Endothelial cell of umbilical vein (primary cell): Measurements from ENCODE around the gene UBE2H. TPM values are rescaled to one million over a fixed set of nuclear protein-coding genes. Genes with fewer than 3 reads are reported as not detected.

Experiments used
- BruUV-seq: library from RNA; stranded (reverse); fragments of 400-500 nt; replicated peaks from 2 replicates; lab custom pipeline; 2021; lab: Mats Ljungman, UMichigan
- CTCF ChIA-PET: fragments of 300-600, 350-600 bp; sonication (Branson Sonifier 250); formaldehyde crosslinking; loops from one replicate; lab custom pipeline; 2021; ENCODE audit warnings: antibody characterized with exemption, inconsistent platforms; lab: Charles Lee
- POLR2A ChIA-PET: fragments of 300-600, 350-600 bp; sonication (Branson Sonifier 250); formaldehyde crosslinking; loops from one replicate; lab custom pipeline; 2021; ENCODE audit warnings: antibody characterized with exemption, inconsistent platforms; lab: Charles Lee
- DNase-seq: peaks from one replicate; pipeline ENCODE4 v3.0.0-alpha.2; 2011; ENCODE audit warnings: low read depth, low spot score
- FAIRE-seq: peaks from 2 replicates; lab custom pipeline; 2011; peaks lifted over from hg19 to GRCh38; lab: Jason Lieb, UNC
- H2AFZ ChIP-seq: 2 replicates; pipeline ENCODE4 v1.6.0; 2012; ENCODE audit warnings: low read depth, low read length, control low read depth, inconsistent platforms
- H3K27ac ChIP-seq: 2 replicates; pipeline ENCODE4 v1.5.1; 2011; ENCODE audit warnings: low read depth, mild to moderate bottlenecking, control low read depth, low read length, moderate library complexity; ENCODE audit not compliant: insufficient read depth
- H3K27me3 ChIP-seq, 2 experiments: 2 replicates each; pipeline versions ENCODE4 v1.6.0 to v1.6.1; 2011; ENCODE audit warnings: low read length in 2 of 2, mixed read lengths in 1 of 2; ENCODE audit not compliant: control insufficient read depth in 2 of 2, insufficient read depth in 2 of 2
- H3K36me3 ChIP-seq, 2 experiments: 2 replicates in 1 of 2; 3 replicates in 1 of 2; pipeline ENCODE4 v1.5.1; 2011; ENCODE audit warnings: low read length in 2 of 2, mild to moderate bottlenecking in 1 of 2, moderate library complexity in 1 of 2; ENCODE audit not compliant: control insufficient read depth in 2 of 2, insufficient read depth in 2 of 2; ENCODE audit errors: extremely low read depth in 1 of 2
- H3K4me1 ChIP-seq: 3 replicates; pipeline ENCODE4 v1.5.1; 2011; ENCODE audit warnings: mild to moderate bottlenecking, low read length; ENCODE audit not compliant: control insufficient read depth, insufficient read depth; ENCODE audit errors: extremely low read depth
- H3K4me2 ChIP-seq: 2 replicates; pipeline ENCODE4 v1.6.1; 2011; ENCODE audit warnings: low read length, control low read depth, mixed read lengths; ENCODE audit not compliant: insufficient read depth
- H3K4me3 ChIP-seq, 3 experiments: fragments of 200-600 bp in 1 of 3; sonication (generic), shearing (Covaris generic) in 1 of 3; replicated peaks in 1 of 3; 2 replicates each; pipeline ENCODE4 v1.5.1; 2011 to 2016; ENCODE audit warnings: control low read depth in 3 of 3, low read length in 3 of 3, mild to moderate bottlenecking in 2 of 3, inconsistent platforms in 1 of 3, low read depth in 1 of 3, moderate library complexity in 1 of 3; ENCODE audit not compliant: insufficient read depth in 1 of 3
- H3K79me2 ChIP-seq: 2 replicates; pipeline ENCODE4 v1.6.0; 2012; ENCODE audit warnings: low read length, inconsistent platforms; ENCODE audit not compliant: control insufficient read depth, insufficient read depth
- H3K9ac ChIP-seq: replicated peaks from 2 replicates; pipeline ENCODE3; 2011; ENCODE audit warnings: low read length, control low read depth; ENCODE audit not compliant: insufficient read depth; ENCODE audit errors: extremely low read depth
- H3K9me1 ChIP-seq: replicated peaks from 3 replicates; pipeline ENCODE4 v1.6.0; 2011; ENCODE audit warnings: mild to moderate bottlenecking, low read length; ENCODE audit not compliant: control insufficient read depth, insufficient read depth; ENCODE audit errors: extremely low read depth
- H3K9me3 ChIP-seq: replicated peaks from 2 replicates; pipeline ENCODE4 v1.5.1; 2012; ENCODE audit warnings: low read length, inconsistent platforms; ENCODE audit not compliant: control insufficient read depth, insufficient read depth
- H4K20me1 ChIP-seq: replicated peaks from 2 replicates; pipeline ENCODE3; 2011; ENCODE audit warnings: mild to moderate bottlenecking, low read length; ENCODE audit not compliant: control insufficient read depth, insufficient read depth; ENCODE audit errors: extremely low read depth
- CTCF ChIP-seq, 2 donors: IDR thresholded peaks; 1 replicate in 1 of 2; 2 replicates in 1 of 2; pipeline ENCODE4 v1.5.1; 2011; ENCODE audit warnings: low read length in 2 of 2, mild to moderate bottlenecking in 2 of 2, moderate library complexity in 2 of 2, control low read depth in 1 of 2, inconsistent platforms in 1 of 2, low read depth in 1 of 2; ENCODE audit not compliant: insufficient read depth in 1 of 2; ENCODE audit errors: extremely low read depth in 1 of 2
- EZH2 ChIP-seq: IDR thresholded peaks from 2 replicates; pipeline ENCODE4 v1.6.1; 2012; ENCODE audit warnings: borderline replicate concordance, low read depth, mild to moderate bottlenecking, moderate library complexity, low read length, inconsistent platforms; ENCODE audit not compliant: severe bottlenecking
- FOS ChIP-seq: IDR thresholded peaks from 2 replicates; pipeline ENCODE4 v1.6.1; 2011; ENCODE audit warnings: mild to moderate bottlenecking, low read length, moderate library complexity, borderline replicate concordance; ENCODE audit not compliant: insufficient read depth
- GATA2 ChIP-seq: IDR thresholded peaks from 2 replicates; pipeline ENCODE4 v1.7.0; 2011; ENCODE audit warnings: low read depth, mild to moderate bottlenecking, moderate library complexity, mixed read lengths, low read length; ENCODE audit not compliant: insufficient read length, insufficient read depth
- JUN ChIP-seq: IDR thresholded peaks from 2 replicates; pipeline ENCODE4 v1.6.1; 2011; ENCODE audit warnings: borderline replicate concordance, low read depth; ENCODE audit not compliant: insufficient read length, insufficient read depth
- MAX ChIP-seq: IDR thresholded peaks from 2 replicates; pipeline ENCODE4 v1.6.1; 2011; ENCODE audit not compliant: insufficient read depth, insufficient read length
- MYC ChIP-seq: IDR thresholded peaks from one replicate; pipeline ENCODE4 v1.6.1; 2011; ENCODE audit warnings: mild to moderate bottlenecking, low read depth, low read length
- POLR2A ChIP-seq: IDR thresholded peaks from 2 replicates; pipeline ENCODE4 v1.6.1; 2012; ENCODE audit warnings: low read depth, mild to moderate bottlenecking, control low read depth, low read length
- POLR2AphosphoS5 ChIP-seq: IDR thresholded peaks from 2 replicates; pipeline ENCODE4 v1.6.1; 2012; ENCODE audit warnings: low read depth, mild to moderate bottlenecking, control low read depth, low read length, moderate library complexity; ENCODE audit not compliant: insufficient read depth
- dilution Hi-C: fragments of 300-500 bp; cut with MboI; formaldehyde crosslinking; loops from one replicate; pipeline ENCODE4 v1.15.0; 2019; ENCODE audit warnings: low sequenced_read_pairs; ENCODE audit not compliant: extremely low pct_ligation_motif_present
- intact Hi-C: fragments of 100-400 bp; cut with micrococcal nuclease; formaldehyde crosslinking; loops from one replicate; pipeline ENCODE4 v1.10.0; 2022
- polyA plus RNA-seq, 4 experiments: library from polyadenylated mRNA; depleted of rRNA in 3 of 4; stranded (reverse) in 3 of 4; unstranded in 1 of 4; fragments of >200 nt; gene quantifications; 2 replicates each; pipeline versions ENCODE4 v1.2.1 to v1.2.3, GENCODE V29; 2011 to 2012; ENCODE audit warnings: missing spikeins in 1 of 4
- total RNA-seq: library from RNA; stranded (reverse); gene quantifications from 2 replicates; pipeline ENCODE4 v1.2.3, GENCODE V29; 2021

UBE2H gene
- total and polyA plus RNA-seq, 2 donors (not counting 3 experiments of a cell fraction or from before 2014, with no cell fraction given) = 51.7 to 90.1 TPM

- H3K36me3 ChIP-seq = no peaks in the 10 kb centered on the region
- no peak overlapping the region for H2AFZ ChIP-seq
- no peak overlapping the region for H3K4me2 ChIP-seq
- POLR2A ChIA-PET = no interaction called here
- peaks cover 0 to 3% of the 10 kb centered on the region in 2 experiments for H3K27me3 ChIP-seq
- H3K9me3 ChIP-seq = no peaks in the 10 kb centered on the region
- FAIRE-seq (no peak), DNase-seq (no peak)
- dilution Hi-C loops = no loop called here
- H3K4me3 ChIP-seq = no peak overlapping the region
- no peak overlapping the region for H3K9ac ChIP-seq
- TF ChIP-seq MYC (no peak), EZH2 (no peak), CTCF (IDR thresholded peaks at IDR 0.05; ENCODE audit: extremely low read depth in 1 of 2, insufficient read depth in 1 of 2, low read depth in 1 of 2, low read length in 2 of 2) (no peak), JUN (no peak), GATA2 (no peak), MAX (no peak), POLR2A (no peak), FOS (no peak), POLR2AphosphoS5 (no peak)
- no TSS peak for BruUV-seq
- CTCF ChIA-PET = no interaction called here
- H3K79me2 ChIP-seq = no peaks in the 10 kb centered on the region
- no peaks in the 10 kb centered on the region for H4K20me1 ChIP-seq
- intact Hi-C loops = no loop called here
- H3K9me1 ChIP-seq = no peaks in the 10 kb centered on the region
- H3K27ac ChIP-seq = no peak overlapping the region
- no peaks in the 10 kb centered on the region for H3K4me1 ChIP-seq
These were observed 149.1 kb downstream of the UBE2H start for GRCh38 chr7:129803546-129804081.
